ENCODE measurements around the gene AADAC.

GRCh38 chr3:151776259-151776740, 37.6 kb upstream of the AADAC start:
- TF ChIP-seq TAF1 (IDR thresholded peaks at IDR 0.05; ENCODE audit: borderline replicate concordance, insufficient read depth, low read length) (no peak), POLR2AphosphoS5 (IDR thresholded peaks at IDR 0.05; ENCODE audit: low read depth, low read length) (no peak), REST (IDR thresholded peaks at IDR 0.05; ENCODE audit: insufficient read depth in 1 of 2, low read depth in 2 of 2, low read length in 2 of 2) (no peak)
